HepG2 (cell line): ENCODE data around the gene SLC39A1.

Experiments
- ETV6 ChIP-seq: sonication (generic); formaldehyde crosslinking; conservative IDR thresholded peaks from 2 replicates; pipeline ENCODE4 v1.4.0; 2020; ENCODE audit warnings: missing genetic modification reagents
- JUNB ChIP-seq: sonication (generic); formaldehyde crosslinking; IDR thresholded peaks from 2 replicates; pipeline ENCODE4 v1.8.0; 2022; ENCODE audit warnings: missing genetic modification reagents, mild to moderate bottlenecking, borderline replicate concordance
- TAF1 ChIP-seq: sonication (generic); formaldehyde crosslinking; IDR thresholded peaks from 2 replicates; pipeline ENCODE4 v1.4.0; 2020; ENCODE audit warnings: missing genetic modification reagents
- YY1 ChIP-seq: IDR thresholded peaks from 2 replicates; pipeline ENCODE4 v1.6.1; 2011; ENCODE audit warnings: low read length, low read depth, moderate library complexity, mild to moderate bottlenecking; ENCODE audit not compliant: insufficient read depth, insufficient replicate concordance

- TF ChIP-seq JUNB (CRISPR knock-in tag) (no peak), ETV6 (CRISPR knock-in tag) (no peak), YY1 (no peak), TAF1 (CRISPR knock-in tag) (no peak)
These were observed 37.1 kb upstream of the SLC39A1 start for GRCh38 chr1:154000420-154000819.
